ENCODE measurements around the gene FBLN1. TPM values are rescaled to one million over a fixed set of nuclear protein-coding genes. Genes with fewer than 3 reads are reported as not detected.

The FBLN1 gene
- total and polyA plus RNA-seq, 2 experiments from 2014 or later, result 137 to 304 TPM

DNA sequence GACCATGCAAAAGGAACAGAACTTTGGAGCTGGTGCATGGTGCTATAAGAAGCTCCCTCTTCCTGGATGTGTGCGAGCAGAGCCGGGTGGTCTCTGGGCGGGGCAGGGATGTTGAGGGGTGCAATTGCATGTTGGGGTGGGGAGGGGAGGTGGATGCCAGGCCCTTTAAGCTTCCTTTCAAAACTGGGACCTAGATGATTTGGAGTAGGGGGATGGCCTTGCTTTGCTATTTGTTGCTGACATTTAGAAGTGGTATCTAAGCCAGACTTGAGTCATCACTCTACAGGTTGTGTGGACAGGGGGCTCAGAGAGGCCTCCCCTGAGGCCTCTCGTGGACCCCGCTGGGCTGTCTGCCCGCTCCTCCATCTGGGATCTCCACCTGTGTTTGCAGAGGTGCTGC lies 24.8 kb downstream of the FBLN1 start:
- H2AFZ ChIP-seq, result no peak overlapping the region
- no peaks in the 10 kb centered on the region for H3K79me2 ChIP-seq (ENCODE audit: insufficient read depth)
- H3K4me1 ChIP-seq (ENCODE audit: insufficient read depth), result peaks cover 43% of the 10 kb centered on the region
- no peak overlapping the region for H3K4me3 ChIP-seq
- no peaks in the 10 kb centered on the region for H4K20me1 ChIP-seq (ENCODE audit: insufficient read depth)
- H3K27ac ChIP-seq, result peak overlapping the region; percentile 35; the same call in 1 of the 2 replicates
- H3F3A ChIP-seq (ENCODE audit: insufficient read depth), result peaks cover 24% of the 10 kb centered on the region
- TF ChIP-seq EZH2 (IDR thresholded peaks at IDR 0.05; ENCODE audit: insufficient read depth, poor library complexity, severe bottlenecking) (no peak), EZH2phosphoT487 (IDR thresholded peaks at IDR 0.05; ENCODE audit: insufficient read depth, low read depth) (no peak)
- no peaks in the 10 kb centered on the region for H3K27me3 ChIP-seq (replicated peaks; ENCODE audit: insufficient read depth)
- H3K9ac ChIP-seq, result no peak overlapping the region
- WGBS, 2 experiments (ENCODE audit: low coverage in 1 of 2, low lambda C conversion rate in 2 of 2, missing lambda C conversion rate in 2 of 2), result 80 to 81% methylated on average over 6 of the region's 6 CpGs
- H3K4me2 ChIP-seq (ENCODE audit: unreplicated experiment), result peak overlapping the region; percentile 6
- in situ Hi-C loops (cut with MboI), result no loop called here
- peaks cover 4% of the 10 kb centered on the region; the same call in 1 of the 2 replicates for H3K36me3 ChIP-seq (ENCODE audit: low read depth)
- H3K9me2 ChIP-seq (ENCODE audit: insufficient read depth), result no peaks in the 10 kb centered on the region
- no peaks in the 10 kb centered on the region for H3K9me3 ChIP-seq (ENCODE audit: low read depth)
- DNase-seq, result no peak

GRCh38 chr22:45528046-45528445 lies 25.4 kb downstream of the FBLN1 start:
- no peak overlapping the region for H3K4me2 ChIP-seq (ENCODE audit: unreplicated experiment)
- H3F3A ChIP-seq (ENCODE audit: insufficient read depth), result peaks cover 24% of the 10 kb centered on the region
- H3K27ac ChIP-seq, result no peak overlapping the region
- no peak for TF ChIP-seq EZH2phosphoT487 (IDR thresholded peaks at IDR 0.05; ENCODE audit: insufficient read depth, low read depth)
- no peaks in the 10 kb centered on the region for H3K27me3 ChIP-seq (replicated peaks; ENCODE audit: insufficient read depth)
- no peaks in the 10 kb centered on the region for H3K9me3 ChIP-seq (ENCODE audit: low read depth)
- H3K79me2 ChIP-seq (ENCODE audit: insufficient read depth), result no peaks in the 10 kb centered on the region
- in situ Hi-C loops (cut with MboI), result no loop called here
- 64 to 65% methylated on average over 9 of the region's 9 CpGs for WGBS, 2 experiments (ENCODE audit: low coverage in 1 of 2, low lambda C conversion rate in 2 of 2, missing lambda C conversion rate in 2 of 2)
- DNase-seq, result no peak
- H3K36me3 ChIP-seq (ENCODE audit: low read depth), result peaks cover 4% of the 10 kb centered on the region; the same call in 1 of the 2 replicates
- no peaks in the 10 kb centered on the region for H3K9me2 ChIP-seq (ENCODE audit: insufficient read depth)
- no peak overlapping the region for H2AFZ ChIP-seq
- H3K4me1 ChIP-seq (ENCODE audit: insufficient read depth), result peaks cover 43% of the 10 kb centered on the region
- H4K20me1 ChIP-seq (ENCODE audit: insufficient read depth), result no peaks in the 10 kb centered on the region
- no peak overlapping the region for H3K9ac ChIP-seq
- no peak overlapping the region for H3K4me3 ChIP-seq

- H3K27me3 ChIP-seq (replicated peaks; ENCODE audit: insufficient read depth), result no peaks in the 10 kb centered on the region
- H4K20me1 ChIP-seq (ENCODE audit: insufficient read depth), result no peaks in the 10 kb centered on the region
- H3K4me2 ChIP-seq (ENCODE audit: unreplicated experiment), result no peak overlapping the region
- H3F3A ChIP-seq (ENCODE audit: insufficient read depth), result peaks cover 24% of the 10 kb centered on the region
- 84 to 93% methylated on average over 11 of the region's 11 CpGs for WGBS, 2 experiments (ENCODE audit: low coverage in 1 of 2, low lambda C conversion rate in 2 of 2, missing lambda C conversion rate in 2 of 2)
- H2AFZ ChIP-seq, result no peak overlapping the region
- H3K27ac ChIP-seq, result no peak overlapping the region
- H3K36me3 ChIP-seq (ENCODE audit: low read depth), result peaks cover 4% of the 10 kb centered on the region; the same call in 1 of the 2 replicates
- no peak overlapping the region for H3K9ac ChIP-seq
- no peaks in the 10 kb centered on the region for H3K9me2 ChIP-seq (ENCODE audit: insufficient read depth)
- no peak for DNase-seq
- H3K79me2 ChIP-seq (ENCODE audit: insufficient read depth), result no peaks in the 10 kb centered on the region
- H3K9me3 ChIP-seq (ENCODE audit: low read depth), result no peaks in the 10 kb centered on the region
- H3K4me3 ChIP-seq, result no peak overlapping the region
- peaks cover 42% of the 10 kb centered on the region for H3K4me1 ChIP-seq (ENCODE audit: insufficient read depth)
- in situ Hi-C loops (cut with MboI), result no loop called here
- TF ChIP-seq EZH2phosphoT487 (IDR thresholded peaks at IDR 0.05; ENCODE audit: insufficient read depth, low read depth) (no peak), EZH2 (IDR thresholded peaks at IDR 0.05; ENCODE audit: insufficient read depth, poor library complexity, severe bottlenecking) (no peak)
Measured at GRCh38 chr22:45529105-45529504, 26.4 kb downstream of the FBLN1 start.

GRCh38 chr22:45529971-45530575 lies 27.4 kb downstream of the FBLN1 start:
- Histone ChIP-seq H3K4me1 (ENCODE audit: insufficient read depth) (peaks cover 38% of the 10 kb centered on the region), H3K9ac (peak overlapping the region; percentile 22), H3K27ac (peak overlapping the region; percentile 49), H3K9me2 (ENCODE audit: insufficient read depth) (no peaks in the 10 kb centered on the region), H3K4me3 (peak overlapping the region; percentile 5; the same call in 1 of the 2 replicates), H3K4me2 (ENCODE audit: unreplicated experiment) (peak overlapping the region; percentile 60), H3K79me2 (ENCODE audit: insufficient read depth) (no peaks in the 10 kb centered on the region), H3F3A (ENCODE audit: insufficient read depth) (peaks cover 33% of the 10 kb centered on the region), H4K20me1 (ENCODE audit: insufficient read depth) (no peaks in the 10 kb centered on the region), H3K36me3 (ENCODE audit: low read depth) (peaks cover 5% of the 10 kb centered on the region; the same call in 1 of the 2 replicates), H2AFZ (peak overlapping the region; percentile 28; the same call in 1 of the 2 replicates), H3K9me3 (ENCODE audit: low read depth) (no peaks in the 10 kb centered on the region), H3K27me3 (replicated peaks; ENCODE audit: insufficient read depth) (no peaks in the 10 kb centered on the region)
- 19 to 28% methylated on average over 11 of the region's 11 CpGs for WGBS, 2 experiments (ENCODE audit: low coverage in 1 of 2, low lambda C conversion rate in 2 of 2, missing lambda C conversion rate in 2 of 2)
- DNase-seq, result peak; percentile 85
- in situ Hi-C loops (cut with MboI), result no loop called here
- TF ChIP-seq EZH2 (IDR thresholded peaks at IDR 0.05; ENCODE audit: insufficient read depth, poor library complexity, severe bottlenecking) (no peak), EZH2phosphoT487 (IDR thresholded peaks at IDR 0.05; ENCODE audit: insufficient read depth, low read depth) (no peak)

Measured in GM23248 (cell line).